ENCODE results near the gene TUBGCP3.

DNA sequence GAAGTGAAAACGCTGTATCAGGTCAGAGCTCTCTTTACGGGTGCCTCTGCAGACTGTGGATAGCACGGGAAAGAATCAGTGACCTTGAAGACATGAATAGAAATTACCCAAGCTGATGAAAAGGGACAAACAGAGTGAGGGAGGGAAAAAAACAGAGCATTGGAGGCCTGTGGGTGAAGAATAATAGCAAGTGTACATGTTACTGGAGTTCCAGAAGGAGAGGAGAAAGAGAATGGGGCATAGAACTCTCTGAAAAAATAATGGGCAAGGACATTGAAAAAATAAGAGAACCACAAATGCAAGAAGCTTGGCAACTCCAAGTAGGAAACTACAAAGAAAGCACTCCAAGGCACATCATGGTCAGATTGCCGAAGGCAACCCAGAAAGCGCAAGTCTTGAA lies 125.5 kb downstream of the TUBGCP3 start:
- TF ChIP-seq TRIM28 (IDR thresholded peaks at IDR 0.05) (no peak), CBFB (CRISPR knock-in tag; IDR thresholded peaks at IDR 0.05) (no peak), JUNB (CRISPR knock-in tag; conservative IDR thresholded peaks at IDR 0.05) (no peak), ELF1 (tag; IDR thresholded peaks at IDR 0.05) (no peak), CXXC5 (CRISPR knock-in tag; IDR thresholded peaks at IDR 0.05) (no peak), SETDB1 (IDR thresholded peaks at IDR 0.05; ENCODE audit: low read length) (no peak), POLR2H (tag; IDR thresholded peaks at IDR 0.05; ENCODE audit: low read depth) (no peak)
- TF ChIP-seq, protein P1, sequence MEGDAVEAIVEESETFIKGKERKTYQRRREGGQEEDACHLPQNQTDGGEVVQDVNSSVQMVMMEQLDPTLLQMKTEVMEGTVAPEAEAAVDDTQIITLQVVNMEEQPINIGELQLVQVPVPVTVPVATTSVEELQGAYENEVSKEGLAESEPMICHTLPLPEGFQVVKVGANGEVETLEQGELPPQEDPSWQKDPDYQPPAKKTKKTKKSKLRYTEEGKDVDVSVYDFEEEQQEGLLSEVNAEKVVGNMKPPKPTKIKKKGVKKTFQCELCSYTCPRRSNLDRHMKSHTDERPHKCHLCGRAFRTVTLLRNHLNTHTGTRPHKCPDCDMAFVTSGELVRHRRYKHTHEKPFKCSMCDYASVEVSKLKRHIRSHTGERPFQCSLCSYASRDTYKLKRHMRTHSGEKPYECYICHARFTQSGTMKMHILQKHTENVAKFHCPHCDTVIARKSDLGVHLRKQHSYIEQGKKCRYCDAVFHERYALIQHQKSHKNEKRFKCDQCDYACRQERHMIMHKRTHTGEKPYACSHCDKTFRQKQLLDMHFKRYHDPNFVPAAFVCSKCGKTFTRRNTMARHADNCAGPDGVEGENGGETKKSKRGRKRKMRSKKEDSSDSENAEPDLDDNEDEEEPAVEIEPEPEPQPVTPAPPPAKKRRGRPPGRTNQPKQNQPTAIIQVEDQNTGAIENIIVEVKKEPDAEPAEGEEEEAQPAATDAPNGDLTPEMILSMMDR (IDR thresholded peaks at IDR 0.05 in 2 of 3, conservative IDR thresholded peaks at IDR 0.05 in 1 of 3; ENCODE audit: insufficient read depth in 2 of 3, low read depth in 1 of 3, low read length in 3 of 3) = no peak
- TF ChIP-seq, protein P2, sequence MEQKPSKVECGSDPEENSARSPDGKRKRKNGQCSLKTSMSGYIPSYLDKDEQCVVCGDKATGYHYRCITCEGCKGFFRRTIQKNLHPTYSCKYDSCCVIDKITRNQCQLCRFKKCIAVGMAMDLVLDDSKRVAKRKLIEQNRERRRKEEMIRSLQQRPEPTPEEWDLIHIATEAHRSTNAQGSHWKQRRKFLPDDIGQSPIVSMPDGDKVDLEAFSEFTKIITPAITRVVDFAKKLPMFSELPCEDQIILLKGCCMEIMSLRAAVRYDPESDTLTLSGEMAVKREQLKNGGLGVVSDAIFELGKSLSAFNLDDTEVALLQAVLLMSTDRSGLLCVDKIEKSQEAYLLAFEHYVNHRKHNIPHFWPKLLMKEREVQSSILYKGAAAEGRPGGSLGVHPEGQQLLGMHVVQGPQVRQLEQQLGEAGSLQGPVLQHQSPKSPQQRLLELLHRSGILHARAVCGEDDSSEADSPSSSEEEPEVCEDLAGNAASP (IDR thresholded peaks at IDR 0.05) = no peak
